Prostate gland (tissue), 2 donors: ENCODE measurements around the gene PPP1R14B. TPM values are rescaled to one million over a fixed set of nuclear protein-coding genes. Genes with fewer than 3 reads are reported as not detected.
"Not testable (repeated sequence)": the region's sequence is repeated elsewhere in the genome, so short reads cannot be mapped to it uniquely, and the experiment has no call there.

Source experiments
- DNase-seq: peaks from one replicate; pipeline ENCODE4 v3.0.0-alpha.2; 2019; ENCODE audit warnings: low spot score
- H3K27ac ChIP-seq, 2 donors: fragments of 200-600 bp; sonication (generic); 2 replicates each; pipeline ENCODE4 v1.5.1; 2017 to 2019
- H3K27me3 ChIP-seq: fragments of 200-600 bp; sonication (generic); replicated peaks from 2 replicates; pipeline ENCODE4 v1.5.1; 2019; ENCODE audit not compliant: insufficient read depth
- H3K36me3 ChIP-seq, 2 donors: fragments of 200-600 bp; sonication (generic); 1 replicate in 1 of 2; 2 replicates in 1 of 2; pipeline versions ENCODE4 v1.5.1 to v1.8.1; 2017 to 2019
- H3K4me1 ChIP-seq: fragments of 200-600 bp; sonication (generic); replicated peaks from 2 replicates; pipeline ENCODE4 v1.5.1; 2019
- H3K4me3 ChIP-seq, 2 donors: fragments of 200-600 bp; sonication (generic); 2 replicates each; pipeline ENCODE4 v1.5.1; 2017 to 2019
- H3K9me3 ChIP-seq: fragments of 200-600 bp; sonication (generic); 2 replicates; pipeline ENCODE4 v1.5.1; 2017
- CTCF ChIP-seq, 4 experiments: fragments of 200-600 bp in 2 of 4; fragments of 450-650 bp in 2 of 4; sonication (generic) in 2 of 4; IDR thresholded peaks; 1 replicate in 3 of 4; 2 replicates in 1 of 4; pipeline ENCODE4 v1.5.1; 2016 to 2019; ENCODE audit warnings: antibody characterized with exemption in 4 of 4, mild to moderate bottlenecking in 2 of 4, moderate library complexity in 2 of 4
- POLR2A ChIP-seq: fragments of 450-650 bp; IDR thresholded peaks from one replicate; pipeline ENCODE4 v1.6.1; 2016; ENCODE audit warnings: antibody characterized with exemption, mild to moderate bottlenecking
- POLR2AphosphoS5 ChIP-seq: sonication (generic); formaldehyde crosslinking; IDR thresholded peaks from one replicate; pipeline ENCODE4 v1.6.1; 2017; ENCODE audit warnings: antibody characterized with exemption
- WGBS: methylation state at CpG from one replicate; pipeline ENCODE4 v1.1.5; 2018; 5-methylcytosine and 5-hydroxymethylcytosine counted together
- intact Hi-C: fragments of 100-400 bp; cut with DNase I; formaldehyde crosslinking; loops from one replicate; pipeline ENCODE4 v1.14.2; 2022
- total RNA-seq, 2 donors: library from RNA; depleted of rRNA; stranded (reverse); fragments of >200 nt; gene quantifications; one replicate each; pipeline ENCODE4 v1.1.0, GENCODE V29; 2016

Gene PPP1R14B
- total RNA-seq, 2 donors from 2014 or later, result 60.5 to 69.3 TPM

DNA sequence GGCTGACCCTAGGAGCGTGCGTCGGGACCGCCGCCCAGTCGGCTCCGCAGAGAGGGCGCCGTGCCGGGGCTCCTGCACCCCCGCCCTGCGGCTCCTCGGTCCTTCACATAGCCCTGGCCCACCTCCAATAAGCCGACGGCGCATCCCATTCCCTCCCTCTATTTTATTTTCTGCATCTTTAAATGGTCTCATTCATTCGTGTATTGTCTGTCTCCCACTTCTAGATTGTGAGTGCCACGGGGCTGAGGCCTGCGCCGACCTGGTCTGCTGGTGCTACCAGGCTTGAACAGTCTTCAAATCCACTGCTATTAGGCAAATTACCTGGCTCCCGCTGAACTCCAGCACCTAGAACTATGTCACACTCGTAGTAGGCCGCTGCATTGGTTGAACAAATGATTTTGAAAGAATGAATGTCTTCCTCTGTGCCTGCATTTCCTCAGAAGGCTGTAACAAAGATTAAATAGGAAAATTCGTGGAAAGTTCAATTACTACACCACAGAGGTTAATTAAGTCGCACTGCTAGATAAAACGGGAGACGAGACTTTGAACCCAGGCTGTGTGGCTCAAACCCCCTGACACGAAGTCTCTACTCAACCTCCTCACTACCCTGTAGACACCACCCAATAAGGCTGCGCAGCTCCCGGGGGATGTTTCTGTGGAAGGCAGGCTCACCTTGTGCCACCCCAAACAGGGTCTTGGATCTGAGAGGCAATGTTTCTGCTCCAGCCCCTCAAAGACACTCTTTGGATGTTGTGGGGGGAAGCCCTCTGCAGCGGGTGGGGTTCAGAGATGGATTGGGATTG is 1.2 kb upstream of the PPP1R14B start:
- Histone ChIP-seq H3K36me3 (no peaks in the 10 kb centered on the region), H3K27ac (peak overlapping the region; percentile 82 to 84), H3K9me3 (no peaks in the 10 kb centered on the region), H3K27me3 (no peaks in the 10 kb centered on the region), H3K4me3 (peak overlapping the region; percentile 47 to 52), H3K4me1 (peaks cover 20% of the 10 kb centered on the region)
- WGBS, result 41% methylated on average over 31 of the region's 31 CpGs
- DNase-seq, result no peak
- intact Hi-C loops, result no loop called here
- TF ChIP-seq POLR2A (no peak), CTCF (IDR thresholded peaks at IDR 0.05) (no peak)

GRCh38 chr11:64246621-64246870 is 197 bp downstream of the PPP1R14B start:
- 1% methylated on average over 23 of the region's 43 CpGs for whole genome bisulfite sequencing
- H3K4me1 ChIP-seq, result peaks cover 15% of the 10 kb centered on the region

GRCh38 chr11:64245797-64246620 is 734 bp downstream of the PPP1R14B start:
- WGBS, result under 1% methylated on average over 45 of the region's 46 CpGs
- peak overlapping the region; percentile 71 to 84 for H3K27ac ChIP-seq
- H3K27me3 ChIP-seq, result no peaks in the 10 kb centered on the region
- H3K4me3 ChIP-seq, result peak overlapping the region; percentile 47 to 52
- peak; percentile 38 for TF ChIP-seq POLR2A
- no peak for TF ChIP-seq CTCF (IDR thresholded peaks at IDR 0.05)
- no peaks in the 10 kb centered on the region for H3K9me3 ChIP-seq
- peaks cover 15% of the 10 kb centered on the region for H3K4me1 ChIP-seq
- no peaks in the 10 kb centered on the region for H3K36me3 ChIP-seq
- DNase-seq, result no peak
- intact Hi-C loops, result no loop called here

More at GRCh38 chr11:64246621-64246870, 197 bp downstream of the PPP1R14B start:
- DNase-seq, H3K27me3 ChIP-seq, H3K36me3 ChIP-seq, H3K9me3 ChIP-seq, intact Hi-C loops: not testable (repeated sequence)
- peak overlapping the region; percentile 47 to 52 for H3K4me3 ChIP-seq
- peak overlapping the region; percentile 71 to 84 for H3K27ac ChIP-seq

DNA sequence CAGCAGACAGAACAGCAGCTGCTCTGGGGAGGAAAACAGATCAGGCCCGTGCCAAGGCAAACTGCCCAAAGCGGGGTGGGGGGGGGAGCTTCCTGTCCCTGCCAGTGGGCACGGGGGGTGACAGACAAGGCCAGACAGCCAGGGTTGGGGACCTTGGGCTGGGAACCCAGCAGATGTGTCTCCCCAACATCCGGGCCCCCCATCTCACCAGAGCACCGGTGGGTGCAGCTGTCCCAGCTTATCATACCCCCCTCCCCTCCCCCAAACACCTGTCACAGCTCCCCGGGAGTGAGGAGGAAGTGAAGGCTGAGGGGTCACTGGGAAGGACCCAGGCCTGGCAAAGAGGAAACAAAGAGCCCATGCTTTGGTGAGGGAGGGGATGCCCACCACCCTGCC is 1.3 kb downstream of the PPP1R14B start:
- no peaks in the 10 kb centered on the region for H3K36me3 ChIP-seq
- peaks cover 15% of the 10 kb centered on the region for H3K4me1 ChIP-seq
- intact Hi-C loops, result no loop called here
- no peaks in the 10 kb centered on the region for H3K27me3 ChIP-seq
- WGBS, result 2% methylated on average over 6 of the region's 6 CpGs
- DNase-seq, result no peak
- TF ChIP-seq POLR2A (no peak), POLR2AphosphoS5 (no peak), CTCF (IDR thresholded peaks at IDR 0.05) (no peak)
- H3K4me3 ChIP-seq, result peak overlapping the region; percentile 47 to 52
- peak overlapping the region; percentile 71 to 84 for H3K27ac ChIP-seq
- no peaks in the 10 kb centered on the region for H3K9me3 ChIP-seq

GRCh38 chr11:64244966-64245365 is 1.8 kb downstream of the PPP1R14B start:
- DNase-seq, result no peak
- H3K4me3 ChIP-seq, result peak overlapping the region in 1 of 2 donors; percentile 52
- no peak for TF ChIP-seq POLR2A
- TF ChIP-seq POLR2AphosphoS5, result no peak
- TF ChIP-seq CTCF (IDR thresholded peaks at IDR 0.05), result no peak
- no peaks in the 10 kb centered on the region for H3K27me3 ChIP-seq
- H3K9me3 ChIP-seq, result no peaks in the 10 kb centered on the region
- intact Hi-C loops, result no loop called here
- 36% methylated on average over 6 of the region's 6 CpGs for WGBS
- peak overlapping the region; percentile 71 to 84 for H3K27ac ChIP-seq
- no peaks in the 10 kb centered on the region for H3K36me3 ChIP-seq
- peaks cover 15% of the 10 kb centered on the region for H3K4me1 ChIP-seq
